Small intestine (tissue), 7 donors: Measurements from ENCODE around the gene FOXO3. TPM values are rescaled to one million over a fixed set of nuclear protein-coding genes. Genes with fewer than 3 reads are reported as not detected.
A peak's percentile ranks its signal among the peaks of the same experiment; 100 is the strongest.

Source experiments
- DNase-seq, 2 donors: peaks; one replicate each; pipeline versions ENCODE4 v3.0.0 to v3.0.0-alpha.2; 2013
- FAIRE-seq: peaks from 2 replicates; lab custom pipeline; 2012; peaks lifted over from hg19 to GRCh38; lab: Jason Lieb, UNC
- H3K27ac ChIP-seq, 3 donors: one replicate each; pipeline ENCODE4 v1.5.1; 2013; ENCODE audit warnings: low read length in 2 of 3, mild to moderate bottlenecking in 2 of 3, control low read depth in 1 of 3, inconsistent platforms in 1 of 3, low read depth in 1 of 3, moderate library complexity in 1 of 3
- H3K27me3 ChIP-seq, 3 donors: one replicate each; pipeline ENCODE4 v1.6.1; 2013; ENCODE audit warnings: low read length in 3 of 3, inconsistent platforms in 1 of 3; ENCODE audit not compliant: control insufficient read depth in 3 of 3, insufficient read depth in 3 of 3
- H3K36me3 ChIP-seq, 3 donors: one replicate each; pipeline ENCODE4 v1.6.1; 2013; ENCODE audit warnings: low read length in 3 of 3, inconsistent platforms in 1 of 3, low read depth in 1 of 3, mild to moderate bottlenecking in 1 of 3, moderate library complexity in 1 of 3; ENCODE audit not compliant: control insufficient read depth in 3 of 3, insufficient read depth in 2 of 3
- H3K4me1 ChIP-seq, 3 donors: one replicate each; pipeline ENCODE4 v1.6.1; 2013; ENCODE audit warnings: low read length in 2 of 3, inconsistent platforms in 1 of 3, low read depth in 1 of 3, mild to moderate bottlenecking in 1 of 3, moderate library complexity in 1 of 3; ENCODE audit not compliant: control insufficient read depth in 3 of 3, insufficient read depth in 2 of 3
- H3K4me3 ChIP-seq, 3 donors: one replicate each; pipeline ENCODE4 v1.5.1; 2013; ENCODE audit warnings: low read length in 3 of 3, control low read depth in 1 of 3, inconsistent platforms in 1 of 3, low read depth in 1 of 3, mild to moderate bottlenecking in 1 of 3, moderate library complexity in 1 of 3
- H3K9me3 ChIP-seq, 2 donors: one replicate each; pipeline ENCODE4 v1.6.1; 2013; ENCODE audit warnings: low read depth in 1 of 2, low read length in 1 of 2; ENCODE audit not compliant: control insufficient read depth in 2 of 2, insufficient read depth in 1 of 2
- WGBS, 3 donors: extraction: QIAGEN DNeasy Blood & Tissue Kit; methylation state at CpG; one replicate each; pipeline ENCODE4 v1.1.7; 2013; 5-methylcytosine and 5-hydroxymethylcytosine counted together
- polyA plus RNA-seq, 4 donors: library from polyadenylated mRNA; stranded (reverse) in 3 of 4; unstranded in 1 of 4; fragments of 200-250 nt in 3 of 4; fragments of 120-200 nt in 1 of 4; gene quantifications; one replicate each; pipeline versions ENCODE4 v1.2.1 to v1.2.3, GENCODE V29; 2013
- donor health status: healthy with polysubstance abuse.
- donor health status: control.
- donor health status: control.
- donor health status: Bipolar disorder and iron deficiency.
- donor health status: healthy.

FOXO3 gene
- polyA plus RNA-seq, 4 donors, result 8.7 to 40.4 (median 14.3) TPM

GRCh38 chr6:108616544-108616943 lies 55.8 kb downstream of the FOXO3 start:
- peaks cover 0 to 5% of the 10 kb centered on the region in 2 donors for H3K9me3 ChIP-seq
- no peaks in the 10 kb centered on the region for H3K27me3 ChIP-seq
- no peak for DNase-seq
- no peak for FAIRE-seq
- peaks cover 0 to 16% (median 3%) of the 10 kb centered on the region in 3 donors for H3K4me1 ChIP-seq
- no peak overlapping the region for H3K27ac ChIP-seq
- H3K4me3 ChIP-seq, result no peak overlapping the region
- 80 to 94% (median 86%) methylated on average over 3 of the region's 3 CpGs for WGBS, 3 donors
- peaks cover 0 to 10% (median 0%) of the 10 kb centered on the region in 3 donors for H3K36me3 ChIP-seq

DNA sequence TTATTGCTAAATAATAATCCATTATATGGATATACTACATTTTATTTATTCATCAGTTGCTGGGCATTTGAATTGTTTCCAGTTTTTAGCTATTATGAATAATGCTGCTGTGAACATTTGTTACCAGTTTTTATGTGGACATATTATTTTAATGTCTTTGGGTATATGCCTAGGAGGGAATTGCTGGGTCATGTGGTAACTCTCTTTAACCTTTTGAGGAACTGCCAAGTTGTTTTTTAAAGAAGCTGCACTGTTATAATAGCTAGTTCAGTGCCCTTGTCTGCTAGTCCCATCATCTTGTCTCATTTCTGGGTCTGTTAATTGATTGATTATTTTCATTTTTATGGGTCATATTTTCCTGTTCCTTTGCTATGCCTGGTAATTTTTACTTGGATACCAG lies 56.3 kb downstream of the FOXO3 start:
- peaks cover 0 to 12% (median 0%) of the 10 kb centered on the region in 3 donors for H3K36me3 ChIP-seq
- H3K4me1 ChIP-seq, result peaks cover 0 to 18% (median 3%) of the 10 kb centered on the region in 3 donors
- no peak for FAIRE-seq
- H3K27ac ChIP-seq, result no peak overlapping the region
- no peak overlapping the region for H3K4me3 ChIP-seq
- no peaks in the 10 kb centered on the region for H3K27me3 ChIP-seq
- peaks cover 0 to 5% of the 10 kb centered on the region in 2 donors for H3K9me3 ChIP-seq
- DNase-seq, result no peak

DNA sequence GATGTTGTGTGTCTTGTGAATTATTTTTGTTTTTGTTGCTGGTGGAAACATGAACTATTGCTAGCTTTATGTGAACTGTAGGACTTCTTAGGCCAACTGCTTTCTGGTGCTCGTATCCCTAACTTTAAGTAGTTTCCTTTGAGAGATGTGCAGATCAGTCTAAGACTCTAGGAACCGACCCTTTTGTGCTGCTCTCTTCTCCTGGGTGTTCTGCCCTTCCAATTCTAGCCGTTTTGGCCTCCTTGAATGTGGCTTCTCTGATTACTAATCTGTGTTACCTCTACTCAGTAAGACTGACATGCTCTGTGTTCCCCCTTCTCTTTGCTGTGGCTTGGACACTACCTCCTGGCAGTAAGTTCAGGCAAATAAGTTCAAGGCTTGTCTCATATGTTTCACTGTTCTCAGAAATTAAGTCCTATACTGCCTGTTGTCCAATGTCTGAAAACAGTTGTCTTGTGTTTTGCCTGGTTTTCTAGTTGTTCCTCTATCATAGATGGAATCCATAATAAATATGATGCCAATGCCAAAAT lies 58.0 kb downstream of the FOXO3 start:
- DNase-seq (no peak), FAIRE-seq (no peak)
- Histone ChIP-seq H3K27me3 (no peaks in the 10 kb centered on the region), H3K36me3 (peaks cover 0 to 19% (median 0%) of the 10 kb centered on the region in 3 donors), H3K9me3 (no peaks in the 10 kb centered on the region), H3K27ac (peak overlapping the region in 1 of 3 donors; percentile 4), H3K4me3 (no peak overlapping the region), H3K4me1 (peaks cover 3 to 20% (median 5%) of the 10 kb centered on the region in 3 donors)
- 67 to 80% (median 70%) methylated on average over 3 of the region's 3 CpGs for WGBS, 3 donors

DNA sequence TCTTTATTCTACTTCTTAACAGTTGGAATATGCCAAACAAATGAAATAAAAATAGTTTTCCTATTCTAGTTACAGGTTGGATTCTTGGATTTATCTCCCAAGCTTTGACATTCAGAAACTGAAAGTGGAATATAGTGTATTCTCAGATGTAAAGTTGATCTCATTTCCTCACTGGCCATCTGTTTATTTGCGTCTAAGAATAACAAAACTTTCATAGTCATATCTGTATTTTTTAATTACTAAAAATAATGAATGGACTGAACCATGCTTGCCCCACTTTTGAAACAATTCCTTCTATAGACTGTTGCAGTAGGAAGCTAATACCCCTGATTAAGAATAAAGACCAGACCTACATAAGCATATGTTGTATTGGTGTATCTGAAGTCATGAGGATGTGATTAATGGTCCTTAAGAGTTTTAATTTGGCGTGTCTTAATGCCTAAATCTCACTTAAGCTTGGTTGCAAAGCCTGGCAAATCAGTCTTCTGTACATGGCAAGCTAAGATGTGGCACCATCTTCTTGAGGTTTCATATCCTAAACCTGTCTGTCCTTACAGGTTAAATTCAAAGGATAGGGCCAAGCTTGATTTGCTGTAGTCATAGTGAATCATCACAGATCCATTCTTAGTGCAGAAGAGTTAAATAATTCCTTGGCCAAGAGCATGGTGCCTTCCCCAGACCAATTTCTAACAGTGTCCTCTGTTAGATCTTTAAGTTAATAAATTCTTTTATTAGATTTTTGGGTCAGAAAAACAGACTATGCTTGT lies 58.9 kb downstream of the FOXO3 start:
- Histone ChIP-seq H3K36me3 (peaks cover 0 to 19% (median 0%) of the 10 kb centered on the region in 3 donors), H3K4me1 (peaks cover 3 to 22% (median 5%) of the 10 kb centered on the region in 3 donors), H3K27ac (peak overlapping the region in 1 of 3 donors; percentile 29), H3K4me3 (no peak overlapping the region), H3K27me3 (no peaks in the 10 kb centered on the region), H3K9me3 (no peaks in the 10 kb centered on the region)
- no peak for DNase-seq
- FAIRE-seq, result no peak
- WGBS, 3 donors, result 49 to 64% (median 58%) methylated on average over 2 of the region's 2 CpGs

DNA sequence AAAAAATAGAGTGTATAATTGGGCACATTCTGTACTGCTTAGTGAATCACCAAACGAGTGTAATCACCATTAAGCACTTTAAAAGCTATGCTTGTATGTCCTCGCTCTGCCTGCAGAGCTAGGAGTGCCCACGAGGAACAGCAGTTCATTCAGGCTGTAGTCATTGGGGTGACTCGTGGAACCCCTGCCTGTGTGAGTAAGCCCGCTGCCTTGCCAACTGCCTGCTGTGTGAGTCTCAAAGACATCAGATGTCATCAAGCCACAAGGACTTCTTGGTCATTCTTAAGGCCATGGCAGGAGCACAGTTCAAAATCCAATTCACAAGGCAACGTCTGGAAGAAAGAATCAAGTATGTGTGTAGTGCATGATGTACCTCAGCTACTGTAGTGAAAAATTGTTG lies 60.4 kb downstream of the FOXO3 start:
- Histone ChIP-seq H3K9me3 (no peaks in the 10 kb centered on the region), H3K4me1 (peaks cover 3 to 22% (median 5%) of the 10 kb centered on the region in 3 donors), H3K27ac (peak overlapping the region in 1 of 3 donors; percentile 25), H3K36me3 (peaks cover 0 to 23% (median 0%) of the 10 kb centered on the region in 3 donors), H3K4me3 (no peak overlapping the region), H3K27me3 (no peaks in the 10 kb centered on the region)
- 77 to 79% (median 78%) methylated on average over 6 of the region's 6 CpGs for WGBS, 3 donors
- DNase-seq (no peak), FAIRE-seq (no peak)

DNA sequence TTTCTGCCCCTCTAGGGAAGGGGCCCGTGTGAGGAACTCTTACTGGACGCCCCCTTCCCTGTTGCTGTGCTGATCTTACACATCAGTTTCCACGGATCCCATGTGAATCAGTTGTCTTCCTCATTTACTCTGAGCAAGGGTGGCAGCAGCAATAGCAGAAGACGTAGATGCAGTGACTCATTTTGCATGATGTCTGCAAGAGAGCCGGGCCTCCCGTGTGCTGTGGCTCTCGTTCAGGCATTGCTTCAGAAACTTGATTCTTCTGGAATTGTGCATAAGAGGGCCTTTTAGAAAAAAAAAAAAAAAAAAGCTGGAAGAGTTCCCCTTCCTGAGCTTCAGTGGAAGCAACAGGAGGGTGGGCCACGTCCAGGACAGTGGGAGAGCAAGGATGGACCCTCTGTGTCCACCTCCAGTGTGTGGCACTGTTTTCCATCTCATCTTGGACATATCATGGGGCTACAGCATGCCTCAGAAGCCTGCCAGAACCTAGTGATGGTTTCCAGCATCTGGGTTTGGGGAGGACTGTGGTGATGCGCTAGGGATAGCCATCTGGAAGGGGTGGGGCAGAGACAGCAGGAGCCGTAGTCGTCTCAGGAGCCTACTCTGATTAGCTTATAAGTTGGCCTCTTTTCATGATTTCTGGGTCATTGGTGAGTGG lies 62.1 kb downstream of the FOXO3 start:
- peaks cover 3 to 29% (median 5%) of the 10 kb centered on the region in 3 donors for H3K4me1 ChIP-seq
- no peak overlapping the region for H3K4me3 ChIP-seq
- no peaks in the 10 kb centered on the region for H3K27me3 ChIP-seq
- no peaks in the 10 kb centered on the region for H3K9me3 ChIP-seq
- H3K36me3 ChIP-seq, result peaks cover 0 to 20% (median 0%) of the 10 kb centered on the region in 3 donors
- peak overlapping the region in 1 of 3 donors; percentile 69 for H3K27ac ChIP-seq
- no peak for FAIRE-seq
- WGBS, 3 donors, result 69 to 85% (median 81%) methylated on average over 11 of the region's 11 CpGs
- DNase-seq, result no peak

DNA sequence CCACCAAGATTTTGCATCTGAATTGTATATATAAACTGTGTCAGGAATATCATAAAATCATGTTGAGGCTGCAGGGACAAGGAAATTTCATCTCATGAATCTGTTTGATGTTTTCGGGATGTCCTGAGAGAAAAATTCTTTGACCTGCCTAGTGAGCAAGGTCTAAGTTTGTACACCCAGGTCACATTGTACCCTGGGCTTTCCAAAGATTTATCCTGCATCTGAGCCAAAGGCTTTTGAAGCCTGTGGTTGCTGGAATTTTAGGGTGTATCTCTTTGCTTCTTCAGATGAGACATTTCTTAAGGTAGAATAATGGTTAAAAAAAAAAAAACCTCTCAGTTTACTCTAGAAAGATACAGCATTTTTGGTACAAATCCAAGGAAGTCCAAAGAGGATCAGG lies 63.3 kb downstream of the FOXO3 start:
- Histone ChIP-seq H3K36me3 (peaks cover 0 to 17% (median 0%) of the 10 kb centered on the region in 3 donors), H3K27me3 (no peaks in the 10 kb centered on the region), H3K27ac (no peak overlapping the region), H3K9me3 (no peaks in the 10 kb centered on the region), H3K4me3 (no peak overlapping the region), H3K4me1 (peaks cover 2 to 29% (median 3%) of the 10 kb centered on the region in 3 donors)
- DNase-seq, result no peak
- 76 to 88% (median 87%) methylated on average over 1 of the region's 1 CpG for WGBS, 3 donors
- no peak for FAIRE-seq

- FAIRE-seq (no peak), DNase-seq (no peak)
- H3K4me3 ChIP-seq, result no peak overlapping the region
- H3K36me3 ChIP-seq, result peaks cover 0 to 17% (median 0%) of the 10 kb centered on the region in 3 donors
- peaks cover 2 to 30% (median 3%) of the 10 kb centered on the region in 3 donors for H3K4me1 ChIP-seq
- no peaks in the 10 kb centered on the region for H3K9me3 ChIP-seq
- no peaks in the 10 kb centered on the region for H3K27me3 ChIP-seq
- H3K27ac ChIP-seq, result no peak overlapping the region
Measured at GRCh38 chr6:108625581-108625980, 64.9 kb downstream of the FOXO3 start.
